Nephron progenitor cell (in vitro differentiated cells): ENCODE measurements around the gene RPTOR.

ENCODE experiments used
- DNase-seq: peaks from one replicate; pipeline ENCODE4 v3.0.0; 2021
- H3K27ac Mint-ChIP-seq: 2 replicates; pipeline ENCODE4 v1.8.0; 2021; ENCODE audit warnings: mild to moderate bottlenecking, moderate library complexity, mixed read lengths
- H3K27me3 Mint-ChIP-seq: 2 replicates; pipeline ENCODE4 v1.8.0; 2021; ENCODE audit warnings: mild to moderate bottlenecking, low read depth, mixed read lengths; ENCODE audit not compliant: poor library complexity
- H3K36me3 Mint-ChIP-seq: 2 replicates; pipeline ENCODE4 v1.8.0; 2021; ENCODE audit warnings: low read depth, mixed read lengths
- H3K4me1 Mint-ChIP-seq: 2 replicates; pipeline ENCODE4 v1.8.0; 2021; ENCODE audit warnings: mixed read lengths
- H3K4me3 Mint-ChIP-seq: 2 replicates; pipeline ENCODE4 v1.8.0; 2021; ENCODE audit warnings: mild to moderate bottlenecking, moderate library complexity, mixed read lengths
- H3K9me3 Mint-ChIP-seq: 2 replicates; pipeline ENCODE4 v1.8.0; 2021; ENCODE audit warnings: mild to moderate bottlenecking, moderate library complexity, mixed read lengths
- CTCF ChIP-seq: fragments of 200-600 bp; sonication (generic); IDR thresholded peaks from 2 replicates; pipeline ENCODE4 v1.5.0; 2021; ENCODE audit warnings: antibody characterized with exemption

The RPTOR gene

GRCh38 chr17:80925688-80926335 is 381.2 kb downstream of the RPTOR start:
- Mint-ChIP-seq H3K27me3 (peaks cover 5% of the 10 kb centered on the region), H3K4me1 (peaks cover 20% of the 10 kb centered on the region), H3K9me3 (no peaks in the 10 kb centered on the region), H3K36me3 (peaks cover 29% of the 10 kb centered on the region), H3K4me3 (no peak overlapping the region), H3K27ac (peak overlapping the region; percentile 78)
- no peak for TF ChIP-seq CTCF
- DNase-seq, result no peak

- Mint-ChIP-seq H3K4me1 (peaks cover 26% of the 10 kb centered on the region), H3K36me3 (peaks cover 29% of the 10 kb centered on the region), H3K27ac (no peak overlapping the region), H3K9me3 (no peaks in the 10 kb centered on the region), H3K4me3 (no peak overlapping the region), H3K27me3 (peaks cover 5% of the 10 kb centered on the region)
- DNase-seq, result no peak
- no peak for TF ChIP-seq CTCF
Observed at GRCh38 chr17:80926591-80927250, 382.1 kb downstream of the RPTOR start.

GRCh38 chr17:80927791-80928216 is 383.2 kb downstream of the RPTOR start:
- H3K27ac Mint-ChIP-seq, result peak overlapping the region; percentile 4

GRCh38 chr17:80929449-80929848 is 384.8 kb downstream of the RPTOR start:
- Mint-ChIP-seq H3K9me3 (no peaks in the 10 kb centered on the region), H3K4me1 (peaks cover 28% of the 10 kb centered on the region), H3K27me3 (peaks cover 19% of the 10 kb centered on the region), H3K27ac (no peak overlapping the region), H3K36me3 (peaks cover 45% of the 10 kb centered on the region), H3K4me3 (no peak overlapping the region)
- TF ChIP-seq CTCF, result no peak
- no peak for DNase-seq

More at GRCh38 chr17:80927791-80928216, 383.2 kb downstream of the RPTOR start:
- Mint-ChIP-seq H3K4me3 (no peak overlapping the region), H3K27me3 (peaks cover 5% of the 10 kb centered on the region), H3K9me3 (no peaks in the 10 kb centered on the region), H3K36me3 (peaks cover 37% of the 10 kb centered on the region), H3K4me1 (peaks cover 28% of the 10 kb centered on the region)
- no peak for DNase-seq
- TF ChIP-seq CTCF, result no peak

GRCh38 chr17:80930335-80931279 is 386.0 kb downstream of the RPTOR start:
- H3K9me3 Mint-ChIP-seq, result no peaks in the 10 kb centered on the region
- H3K36me3 Mint-ChIP-seq, result peaks cover 51% of the 10 kb centered on the region
- H3K4me3 Mint-ChIP-seq, result no peak overlapping the region
- H3K27me3 Mint-ChIP-seq, result peaks cover 19% of the 10 kb centered on the region
- no peak for DNase-seq
- TF ChIP-seq CTCF, result no peak
- H3K27ac Mint-ChIP-seq, result no peak overlapping the region
- peaks cover 30% of the 10 kb centered on the region for H3K4me1 Mint-ChIP-seq
